Measurements from ENCODE around the gene PPP2R3B. TPM values are rescaled to one million over a fixed set of nuclear protein-coding genes. Genes with fewer than 3 reads are reported as not detected.

Gene PPP2R3B
- total RNA-seq, 1 experiment from 2014 or later, result 130 TPM

- TF ChIP-seq, protein P1, sequence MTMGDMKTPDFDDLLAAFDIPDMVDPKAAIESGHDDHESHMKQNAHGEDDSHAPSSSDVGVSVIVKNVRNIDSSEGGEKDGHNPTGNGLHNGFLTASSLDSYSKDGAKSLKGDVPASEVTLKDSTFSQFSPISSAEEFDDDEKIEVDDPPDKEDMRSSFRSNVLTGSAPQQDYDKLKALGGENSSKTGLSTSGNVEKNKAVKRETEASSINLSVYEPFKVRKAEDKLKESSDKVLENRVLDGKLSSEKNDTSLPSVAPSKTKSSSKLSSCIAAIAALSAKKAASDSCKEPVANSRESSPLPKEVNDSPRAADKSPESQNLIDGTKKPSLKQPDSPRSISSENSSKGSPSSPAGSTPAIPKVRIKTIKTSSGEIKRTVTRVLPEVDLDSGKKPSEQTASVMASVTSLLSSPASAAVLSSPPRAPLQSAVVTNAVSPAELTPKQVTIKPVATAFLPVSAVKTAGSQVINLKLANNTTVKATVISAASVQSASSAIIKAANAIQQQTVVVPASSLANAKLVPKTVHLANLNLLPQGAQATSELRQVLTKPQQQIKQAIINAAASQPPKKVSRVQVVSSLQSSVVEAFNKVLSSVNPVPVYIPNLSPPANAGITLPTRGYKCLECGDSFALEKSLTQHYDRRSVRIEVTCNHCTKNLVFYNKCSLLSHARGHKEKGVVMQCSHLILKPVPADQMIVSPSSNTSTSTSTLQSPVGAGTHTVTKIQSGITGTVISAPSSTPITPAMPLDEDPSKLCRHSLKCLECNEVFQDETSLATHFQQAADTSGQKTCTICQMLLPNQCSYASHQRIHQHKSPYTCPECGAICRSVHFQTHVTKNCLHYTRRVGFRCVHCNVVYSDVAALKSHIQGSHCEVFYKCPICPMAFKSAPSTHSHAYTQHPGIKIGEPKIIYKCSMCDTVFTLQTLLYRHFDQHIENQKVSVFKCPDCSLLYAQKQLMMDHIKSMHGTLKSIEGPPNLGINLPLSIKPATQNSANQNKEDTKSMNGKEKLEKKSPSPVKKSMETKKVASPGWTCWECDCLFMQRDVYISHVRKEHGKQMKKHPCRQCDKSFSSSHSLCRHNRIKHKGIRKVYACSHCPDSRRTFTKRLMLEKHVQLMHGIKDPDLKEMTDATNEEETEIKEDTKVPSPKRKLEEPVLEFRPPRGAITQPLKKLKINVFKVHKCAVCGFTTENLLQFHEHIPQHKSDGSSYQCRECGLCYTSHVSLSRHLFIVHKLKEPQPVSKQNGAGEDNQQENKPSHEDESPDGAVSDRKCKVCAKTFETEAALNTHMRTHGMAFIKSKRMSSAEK (CRISPR knock-in tag; IDR thresholded peaks at IDR 0.05; ENCODE audit: borderline replicate concordance), result no peak
- TF ChIP-seq, protein P2, sequence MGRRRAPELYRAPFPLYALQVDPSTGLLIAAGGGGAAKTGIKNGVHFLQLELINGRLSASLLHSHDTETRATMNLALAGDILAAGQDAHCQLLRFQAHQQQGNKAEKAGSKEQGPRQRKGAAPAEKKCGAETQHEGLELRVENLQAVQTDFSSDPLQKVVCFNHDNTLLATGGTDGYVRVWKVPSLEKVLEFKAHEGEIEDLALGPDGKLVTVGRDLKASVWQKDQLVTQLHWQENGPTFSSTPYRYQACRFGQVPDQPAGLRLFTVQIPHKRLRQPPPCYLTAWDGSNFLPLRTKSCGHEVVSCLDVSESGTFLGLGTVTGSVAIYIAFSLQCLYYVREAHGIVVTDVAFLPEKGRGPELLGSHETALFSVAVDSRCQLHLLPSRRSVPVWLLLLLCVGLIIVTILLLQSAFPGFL (CRISPR knock-in tag; IDR thresholded peaks at IDR 0.05; ENCODE audit: borderline replicate concordance), result no peak
- TF ChIP-seq RELA (CRISPR knock-in tag; IDR thresholded peaks at IDR 0.05; ENCODE audit: borderline replicate concordance), result no peak
Observed at GRCh38 chrX:320126-320783, 66.5 kb downstream of the PPP2R3B start (continued).

- TF ChIP-seq TP53 (CRISPR knock-in tag; IDR thresholded peaks at IDR 0.05) (0 out of 2 replicates have a peak, but pooled peaks have one; percentile 38), KAT7 (CRISPR knock-in tag; IDR thresholded peaks at IDR 0.05; ENCODE audit: borderline replicate concordance) (0 out of 2 replicates have a peak, but pooled peaks have one; percentile 42), ZNF396 (CRISPR knock-in tag; IDR thresholded peaks at IDR 0.05; ENCODE audit: borderline replicate concordance) (no peak)
- Mint-ChIP-seq H3K4me3 (peak overlapping the region; percentile 87), H3K27ac (no peak overlapping the region), H3K4me1 (peaks cover 11% of the 10 kb centered on the region), H3K9me3 (no peaks in the 10 kb centered on the region), H3K36me3 (0 out of 2 replicates have a peak, but pooled peaks cover 3% of the 10 kb centered on the region), H3K27me3 (ENCODE audit: low read depth) (peaks cover 3% of the 10 kb centered on the region; the same call in 1 of the 2 replicates)
- ChIA-PET CTCF (no interaction called here), POLR2A (no interaction called here)
- ATAC-seq (no peak), DNase-seq (ENCODE audit: low spot score) (peak; percentile 14)
Observed at GRCh38 chrX:319579-320125, 67.1 kb downstream of the PPP2R3B start.

DNA sequence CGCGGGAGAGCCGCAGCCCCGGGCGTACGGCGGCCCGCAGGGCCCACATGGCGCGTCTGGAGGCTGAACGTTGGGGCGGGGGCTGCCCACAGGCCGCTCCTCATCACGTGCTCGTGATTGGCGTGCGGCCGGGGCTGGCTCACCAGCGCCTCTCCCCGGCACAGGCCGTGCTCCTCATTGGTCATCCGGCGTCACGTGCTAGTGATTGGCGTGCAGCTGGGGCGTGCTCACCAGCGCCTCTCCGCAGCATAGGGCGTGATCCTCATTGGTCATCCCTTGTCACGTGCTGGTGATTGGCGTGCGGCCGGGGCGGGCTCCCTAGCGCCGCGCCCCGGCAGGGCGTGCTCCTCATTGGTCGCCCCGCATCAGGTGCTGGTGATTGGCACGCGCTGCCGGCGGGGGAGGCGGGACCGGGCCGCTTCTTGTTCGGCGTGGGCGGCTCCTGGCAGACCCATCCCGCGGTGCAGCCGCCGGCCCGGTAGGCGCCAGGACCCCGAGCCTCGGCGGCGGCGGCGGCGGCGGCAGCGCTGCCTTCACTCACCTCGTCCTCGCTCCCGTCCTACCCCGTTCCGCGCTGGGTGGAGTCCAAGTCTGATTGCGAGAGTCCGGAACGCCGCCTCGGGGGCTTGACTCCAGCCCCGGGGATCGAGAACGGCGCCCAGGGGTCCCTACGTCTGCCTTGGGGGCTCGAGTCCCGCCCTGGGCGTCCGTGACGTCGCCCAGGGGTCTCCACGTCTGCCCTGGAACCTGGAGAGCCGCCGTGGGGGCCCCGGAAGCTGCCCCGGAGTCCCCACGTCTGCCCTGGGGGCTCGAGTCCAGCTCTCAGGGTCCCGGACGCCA, 67.7 kb downstream of the PPP2R3B start, which contains the start of gene GTPBP6:
TSS of gene GTPBP6 (minus strand) at position 58 of the 840 bp plus-strand sequence. CDS start at position 49, 9 bp downstream.
- ChIA-PET CTCF (no interaction called here), POLR2A (no interaction called here)
- H3K27me3 Mint-ChIP-seq (ENCODE audit: low read depth), result peaks cover 3% of the 10 kb centered on the region; the same call in 1 of the 2 replicates
- peak within 1 kb of the TSS; percentile 94 for H3K27ac Mint-ChIP-seq
- H3K36me3 Mint-ChIP-seq, result 0 out of 2 replicates have a peak, but pooled peaks cover 3% of the 10 kb centered on the region
- ATAC-seq (peak; percentile 72), DNase-seq (ENCODE audit: low spot score) (peak; percentile 99)
- H3K4me3 Mint-ChIP-seq, result peak within 1 kb of the TSS; percentile 87
- H3K9me3 Mint-ChIP-seq, result no peaks in the 10 kb centered on the region
- peaks cover 11% of the 10 kb centered on the region for H3K4me1 Mint-ChIP-seq
- TF ChIP-seq, protein P3, sequence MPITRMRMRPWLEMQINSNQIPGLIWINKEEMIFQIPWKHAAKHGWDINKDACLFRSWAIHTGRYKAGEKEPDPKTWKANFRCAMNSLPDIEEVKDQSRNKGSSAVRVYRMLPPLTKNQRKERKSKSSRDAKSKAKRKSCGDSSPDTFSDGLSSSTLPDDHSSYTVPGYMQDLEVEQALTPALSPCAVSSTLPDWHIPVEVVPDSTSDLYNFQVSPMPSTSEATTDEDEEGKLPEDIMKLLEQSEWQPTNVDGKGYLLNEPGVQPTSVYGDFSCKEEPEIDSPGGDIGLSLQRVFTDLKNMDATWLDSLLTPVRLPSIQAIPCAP (CRISPR knock-in tag; IDR thresholded peaks at IDR 0.05), result no peak; the same call in 1 of the 2 replicates
- TF ChIP-seq, protein P4, sequence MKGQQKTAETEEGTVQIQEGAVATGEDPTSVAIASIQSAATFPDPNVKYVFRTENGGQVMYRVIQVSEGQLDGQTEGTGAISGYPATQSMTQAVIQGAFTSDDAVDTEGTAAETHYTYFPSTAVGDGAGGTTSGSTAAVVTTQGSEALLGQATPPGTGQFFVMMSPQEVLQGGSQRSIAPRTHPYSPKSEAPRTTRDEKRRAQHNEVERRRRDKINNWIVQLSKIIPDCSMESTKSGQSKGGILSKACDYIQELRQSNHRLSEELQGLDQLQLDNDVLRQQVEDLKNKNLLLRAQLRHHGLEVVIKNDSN (CRISPR knock-in tag; IDR thresholded peaks at IDR 0.05), result peak; percentile 100
- peak; percentile 80 for TF ChIP-seq FOXK1 (CRISPR knock-in tag; IDR thresholded peaks at IDR 0.05)
- 0 out of 2 replicates have a peak, but pooled peaks have one; percentile 31 for TF ChIP-seq FOXP4 (CRISPR knock-in tag; IDR thresholded peaks at IDR 0.05)
- 0 out of 2 replicates have a peak, but pooled peaks have one; percentile 28 for TF ChIP-seq ZNF423 (CRISPR knock-in tag; IDR thresholded peaks at IDR 0.05)
- TF ChIP-seq, protein P5, sequence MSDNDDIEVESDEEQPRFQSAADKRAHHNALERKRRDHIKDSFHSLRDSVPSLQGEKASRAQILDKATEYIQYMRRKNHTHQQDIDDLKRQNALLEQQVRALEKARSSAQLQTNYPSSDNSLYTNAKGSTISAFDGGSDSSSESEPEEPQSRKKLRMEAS (CRISPR knock-in tag; IDR thresholded peaks at IDR 0.05), result peak; percentile 85; the same call in 1 of the 2 replicates
- TF ChIP-seq USF2 (CRISPR knock-in tag; IDR thresholded peaks at IDR 0.05), result peak; percentile 99
- TF ChIP-seq TEAD1 (CRISPR knock-in tag; IDR thresholded peaks at IDR 0.05), result peak; percentile 47; the same call in 1 of the 2 replicates
- TF ChIP-seq NFYB (CRISPR knock-in tag; conservative IDR thresholded peaks at IDR 0.05; ENCODE audit: low read depth), result peak; percentile 98
- peak; percentile 8; the same call in 1 of the 2 replicates for TF ChIP-seq HMGXB4 (CRISPR knock-in tag; IDR thresholded peaks at IDR 0.05)
- peak; percentile 86 for TF ChIP-seq SP1 (CRISPR knock-in tag; conservative IDR thresholded peaks at IDR 0.05)
